Measurements from ENCODE around the gene WNT5A. TPM values are rescaled to one million over a fixed set of nuclear protein-coding genes. Genes with fewer than 3 reads are reported as not detected.

The WNT5A gene
- total and polyA plus RNA-seq, 2 donors (not counting 1 experiment from before 2014, with no cell fraction given), result not detected

DNA sequence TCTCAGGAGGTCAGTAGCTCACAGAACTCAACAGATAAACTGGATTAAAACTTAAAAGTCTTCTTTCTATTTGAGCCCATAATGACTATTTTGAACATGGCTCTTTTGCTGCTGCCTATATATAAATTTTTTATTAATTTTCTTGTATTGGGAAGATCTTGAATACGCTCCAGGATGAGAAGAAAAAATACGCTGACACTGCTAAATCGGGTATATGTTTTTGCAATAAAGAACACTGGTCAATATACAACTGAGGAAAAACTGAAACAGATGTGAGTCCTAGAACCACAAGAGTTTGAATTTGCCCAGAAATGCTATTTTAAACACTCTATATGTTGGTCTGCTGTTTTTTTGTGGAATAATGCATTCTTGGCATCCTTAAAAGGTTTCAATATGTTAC, 20.6 kb downstream of the WNT5A start:
- intact Hi-C loops (cut with micrococcal nuclease), result no loop called here
- H3K27me3 Mint-ChIP-seq, result peaks cover 6% of the 10 kb centered on the region
- H3K4me3 Mint-ChIP-seq, result no peak overlapping the region
- Histone ChIP-seq H3K4me1 (ENCODE audit: control insufficient read depth in 2 of 2, insufficient read depth in 2 of 2, low read length in 2 of 2) (no peaks in the 10 kb centered on the region), H4K20me1 (ENCODE audit: control insufficient read depth, insufficient read depth, low read length, poor library complexity, severe bottlenecking) (no peaks in the 10 kb centered on the region), H3K27me3 (replicated peaks in 1 of 4; ENCODE audit: control extremely low read depth in 1 of 4, control insufficient read depth in 3 of 4, insufficient read depth in 4 of 4, low read length in 3 of 4) (no peaks in the 10 kb centered on the region), H3K9me3 (ENCODE audit: control extremely low read depth in 1 of 3, control insufficient read depth in 2 of 3, insufficient read depth in 1 of 3, low read length in 2 of 3) (peaks cover 0 to 7% (median 0%) of the 10 kb centered on the region in 3 donors), H3K36me3 (replicated peaks in 1 of 2; ENCODE audit: control extremely low read depth in 1 of 2, control insufficient read depth in 1 of 2, extremely low read depth in 1 of 2, insufficient read depth in 2 of 2, low read length in 1 of 2) (no peaks in the 10 kb centered on the region), H3K4me3 (ENCODE audit: control extremely low read depth in 1 of 5, extremely low read depth in 1 of 5, insufficient read depth in 1 of 5, low read depth in 2 of 5, low read length in 4 of 5) (no peak overlapping the region), H3K9ac (ENCODE audit: low read length) (no peak overlapping the region), H2AFZ (ENCODE audit: insufficient read depth, low read depth, low read length, poor library complexity, severe bottlenecking) (no peak overlapping the region), H3K27ac (ENCODE audit: low read length in 2 of 2) (no peak overlapping the region), H3K4me2 (replicated peaks; ENCODE audit: low read depth, low read length, poor library complexity, severe bottlenecking) (no peak overlapping the region), H3K79me2 (ENCODE audit: control insufficient read depth, insufficient read depth, low read length) (no peaks in the 10 kb centered on the region)
- no peaks in the 10 kb centered on the region for H3K4me1 Mint-ChIP-seq
- DNase-seq, result no peak
- no CpG with 5 or more reads among the region's 3 CpGs for WGBS (ENCODE audit: insufficient coverage)
- H3K9me3 Mint-ChIP-seq (ENCODE audit: insufficient read depth), result no peaks in the 10 kb centered on the region
- ChIA-PET POLR2A (no interaction called here), CTCF (no interaction called here)
- no peak for ATAC-seq (ENCODE audit: low read depth)
- TF ChIP-seq, protein P1, sequence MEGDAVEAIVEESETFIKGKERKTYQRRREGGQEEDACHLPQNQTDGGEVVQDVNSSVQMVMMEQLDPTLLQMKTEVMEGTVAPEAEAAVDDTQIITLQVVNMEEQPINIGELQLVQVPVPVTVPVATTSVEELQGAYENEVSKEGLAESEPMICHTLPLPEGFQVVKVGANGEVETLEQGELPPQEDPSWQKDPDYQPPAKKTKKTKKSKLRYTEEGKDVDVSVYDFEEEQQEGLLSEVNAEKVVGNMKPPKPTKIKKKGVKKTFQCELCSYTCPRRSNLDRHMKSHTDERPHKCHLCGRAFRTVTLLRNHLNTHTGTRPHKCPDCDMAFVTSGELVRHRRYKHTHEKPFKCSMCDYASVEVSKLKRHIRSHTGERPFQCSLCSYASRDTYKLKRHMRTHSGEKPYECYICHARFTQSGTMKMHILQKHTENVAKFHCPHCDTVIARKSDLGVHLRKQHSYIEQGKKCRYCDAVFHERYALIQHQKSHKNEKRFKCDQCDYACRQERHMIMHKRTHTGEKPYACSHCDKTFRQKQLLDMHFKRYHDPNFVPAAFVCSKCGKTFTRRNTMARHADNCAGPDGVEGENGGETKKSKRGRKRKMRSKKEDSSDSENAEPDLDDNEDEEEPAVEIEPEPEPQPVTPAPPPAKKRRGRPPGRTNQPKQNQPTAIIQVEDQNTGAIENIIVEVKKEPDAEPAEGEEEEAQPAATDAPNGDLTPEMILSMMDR (IDR thresholded peaks at IDR 0.05), result no peak
- TF ChIP-seq EZH2 (IDR thresholded peaks at IDR 0.05; ENCODE audit: borderline replicate concordance, insufficient read depth, low read depth, low read length, poor library complexity, severe bottlenecking), result no peak
- H3K27ac Mint-ChIP-seq, result no peak overlapping the region

DNA sequence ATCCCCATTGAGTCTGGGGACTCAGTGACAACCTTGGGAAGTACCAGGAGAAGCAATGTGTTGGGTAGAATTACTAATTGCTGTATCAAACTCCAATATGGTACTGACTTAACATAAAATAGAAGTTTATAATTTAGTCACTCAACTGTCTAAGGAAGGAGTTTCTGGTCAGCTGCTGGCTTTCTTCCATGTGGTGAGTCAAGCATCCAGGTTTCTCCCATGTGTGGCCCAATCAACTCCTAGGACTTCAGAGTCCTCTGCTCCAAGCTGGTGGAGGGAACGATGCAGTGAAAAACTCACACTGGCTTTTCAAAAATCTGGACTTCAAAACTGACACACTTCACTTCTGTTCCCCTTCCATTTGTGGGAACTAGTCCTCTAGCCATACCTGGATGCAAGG, 25.2 kb downstream of the WNT5A start:
- Histone ChIP-seq H3K79me2 (ENCODE audit: control insufficient read depth, insufficient read depth, low read length) (no peaks in the 10 kb centered on the region), H3K4me3 (ENCODE audit: control extremely low read depth in 1 of 5, extremely low read depth in 1 of 5, insufficient read depth in 1 of 5, low read depth in 2 of 5, low read length in 4 of 5) (no peak overlapping the region), H3K27me3 (replicated peaks in 1 of 4; ENCODE audit: control extremely low read depth in 1 of 4, control insufficient read depth in 3 of 4, insufficient read depth in 4 of 4, low read length in 3 of 4) (no peaks in the 10 kb centered on the region), H3K9ac (ENCODE audit: low read length) (no peak overlapping the region), H3K4me2 (replicated peaks; ENCODE audit: low read depth, low read length, poor library complexity, severe bottlenecking) (no peak overlapping the region), H3K36me3 (replicated peaks in 1 of 2; ENCODE audit: control extremely low read depth in 1 of 2, control insufficient read depth in 1 of 2, extremely low read depth in 1 of 2, insufficient read depth in 2 of 2, low read length in 1 of 2) (no peaks in the 10 kb centered on the region), H3K27ac (ENCODE audit: low read length in 2 of 2) (no peak overlapping the region), H4K20me1 (ENCODE audit: control insufficient read depth, insufficient read depth, low read length, poor library complexity, severe bottlenecking) (no peaks in the 10 kb centered on the region), H3K9me3 (ENCODE audit: control extremely low read depth in 1 of 3, control insufficient read depth in 2 of 3, insufficient read depth in 1 of 3, low read length in 2 of 3) (peaks cover 0 to 2% (median 0%) of the 10 kb centered on the region in 3 donors), H3K4me1 (ENCODE audit: control insufficient read depth in 2 of 2, insufficient read depth in 2 of 2, low read length in 2 of 2) (no peaks in the 10 kb centered on the region), H2AFZ (ENCODE audit: insufficient read depth, low read depth, low read length, poor library complexity, severe bottlenecking) (no peak overlapping the region)
- H3K9me3 Mint-ChIP-seq (ENCODE audit: insufficient read depth), result no peaks in the 10 kb centered on the region
- intact Hi-C loops (cut with micrococcal nuclease), result no loop called here
- ChIA-PET CTCF (no interaction called here), POLR2A (no interaction called here)
- peaks cover 13% of the 10 kb centered on the region for H3K27me3 Mint-ChIP-seq
- ATAC-seq (ENCODE audit: low read depth) (no peak), DNase-seq (no peak)
- WGBS (ENCODE audit: insufficient coverage), result no CpG with 5 or more reads among the region's 1 CpG
- H3K4me3 Mint-ChIP-seq, result no peak overlapping the region
- TF ChIP-seq, protein P1 (IDR thresholded peaks at IDR 0.05), result no peak
- TF ChIP-seq EZH2 (IDR thresholded peaks at IDR 0.05; ENCODE audit: borderline replicate concordance, insufficient read depth, low read depth, low read length, poor library complexity, severe bottlenecking), result no peak
- no peak overlapping the region for H3K27ac Mint-ChIP-seq
- H3K4me1 Mint-ChIP-seq, result no peaks in the 10 kb centered on the region
